ENCODE data around the gene THAP8.
"Not testable (repeated sequence)": the region's sequence is repeated elsewhere in the genome, so short reads cannot be mapped to it uniquely, and the experiment has no call there.

THAP8 gene

GRCh38 chr19:36072081-36072480 is 18.0 kb upstream of the THAP8 start:
- DNase-seq (ENCODE audit: low read depth) = no peak

GRCh38 chr19:36068810-36069499 is 14.9 kb upstream of the THAP8 start:
- H3K4me3 ChIP-seq (ENCODE audit: low read length); DNase-seq (ENCODE audit: low read depth): not testable (repeated sequence)

More at GRCh38 chr19:36072081-36072480, 18.0 kb upstream of the THAP8 start:
- no peak overlapping the region for H3K4me3 ChIP-seq (ENCODE audit: low read length)
- TF ChIP-seq, protein P1, sequence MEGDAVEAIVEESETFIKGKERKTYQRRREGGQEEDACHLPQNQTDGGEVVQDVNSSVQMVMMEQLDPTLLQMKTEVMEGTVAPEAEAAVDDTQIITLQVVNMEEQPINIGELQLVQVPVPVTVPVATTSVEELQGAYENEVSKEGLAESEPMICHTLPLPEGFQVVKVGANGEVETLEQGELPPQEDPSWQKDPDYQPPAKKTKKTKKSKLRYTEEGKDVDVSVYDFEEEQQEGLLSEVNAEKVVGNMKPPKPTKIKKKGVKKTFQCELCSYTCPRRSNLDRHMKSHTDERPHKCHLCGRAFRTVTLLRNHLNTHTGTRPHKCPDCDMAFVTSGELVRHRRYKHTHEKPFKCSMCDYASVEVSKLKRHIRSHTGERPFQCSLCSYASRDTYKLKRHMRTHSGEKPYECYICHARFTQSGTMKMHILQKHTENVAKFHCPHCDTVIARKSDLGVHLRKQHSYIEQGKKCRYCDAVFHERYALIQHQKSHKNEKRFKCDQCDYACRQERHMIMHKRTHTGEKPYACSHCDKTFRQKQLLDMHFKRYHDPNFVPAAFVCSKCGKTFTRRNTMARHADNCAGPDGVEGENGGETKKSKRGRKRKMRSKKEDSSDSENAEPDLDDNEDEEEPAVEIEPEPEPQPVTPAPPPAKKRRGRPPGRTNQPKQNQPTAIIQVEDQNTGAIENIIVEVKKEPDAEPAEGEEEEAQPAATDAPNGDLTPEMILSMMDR (conservative IDR thresholded peaks at IDR 0.05; ENCODE audit: low read length) = no peak

- DNase-seq (ENCODE audit: low read depth) = no peak
- TF ChIP-seq, protein P1 (conservative IDR thresholded peaks at IDR 0.05; ENCODE audit: low read length) = no peak
Observed at GRCh38 chr19:36067681-36068080, 13.6 kb upstream of the THAP8 start.

GRCh38 chr19:36064826-36065225 is 10.7 kb upstream of the THAP8 start:
- TF ChIP-seq, protein P1 (conservative IDR thresholded peaks at IDR 0.05; ENCODE audit: low read length) = no peak
- no peak for DNase-seq (ENCODE audit: low read depth)
- no peak overlapping the region for H3K4me3 ChIP-seq (ENCODE audit: low read length)

More at GRCh38 chr19:36067681-36068080, 13.6 kb upstream of the THAP8 start:
- H3K4me3 ChIP-seq (ENCODE audit: low read length) = no peak overlapping the region

GRCh38 chr19:36061367-36061766 is 7.3 kb upstream of the THAP8 start:
- TF ChIP-seq, protein P1 (conservative IDR thresholded peaks at IDR 0.05; ENCODE audit: low read length) = no peak
- H3K4me3 ChIP-seq (ENCODE audit: low read length) = no peak overlapping the region
- DNase-seq (ENCODE audit: low read depth) = no peak

GRCh38 chr19:36060430-36060829 is 6.3 kb upstream of the THAP8 start:
- H3K4me3 ChIP-seq (ENCODE audit: low read length) = no peak overlapping the region
- TF ChIP-seq, protein P1 (conservative IDR thresholded peaks at IDR 0.05; ENCODE audit: low read length) = peak; percentile 74
- peak; percentile 59 for DNase-seq (ENCODE audit: low read depth)

GRCh38 chr19:36059180-36059910 is 5.3 kb upstream of the THAP8 start:
- TF ChIP-seq, protein P1 (conservative IDR thresholded peaks at IDR 0.05; ENCODE audit: low read length) = no peak
- H3K4me3 ChIP-seq (ENCODE audit: low read length) = no peak overlapping the region
- no peak for DNase-seq (ENCODE audit: low read depth)

Measured in AG10803 (cell line).